ENCODE results near the gene UBE2B. TPM values are rescaled to one million over a fixed set of nuclear protein-coding genes. Genes with fewer than 3 reads are reported as not detected.

UBE2B gene
- polyA plus RNA-seq, 1 of the 3 experiments (the other 2 are of a cell fraction), result 24.3 TPM

- Histone ChIP-seq H3K9ac (no peak overlapping the region), H3K9me2 (no peaks in the 10 kb centered on the region), H3F3A (replicated peaks; ENCODE audit: insufficient read depth) (peaks cover under 1% of the 10 kb centered on the region), H3K79me2 (ENCODE audit: insufficient read depth) (no peaks in the 10 kb centered on the region), H3K27ac (ENCODE audit: low read depth in 2 of 2, low read length in 1 of 2) (no peak overlapping the region), H3K4me2 (no peak overlapping the region), H2AFZ (ENCODE audit: low read depth) (no peak overlapping the region), H4K20me1 (ENCODE audit: insufficient read depth) (no peaks in the 10 kb centered on the region), H3K27me3 (ENCODE audit: insufficient read depth) (no peaks in the 10 kb centered on the region), H3K9me3 (no peaks in the 10 kb centered on the region), H3K4me1 (ENCODE audit: control insufficient read depth in 1 of 2, insufficient read depth in 2 of 2, low read depth in 1 of 2, low read length in 1 of 2) (peaks cover 2 to 4% of the 10 kb centered on the region in 2 experiments; a peak in 3 of 4 replicates), H3K36me3 (replicated peaks in 1 of 2; ENCODE audit: control insufficient read depth in 1 of 2, insufficient read depth in 2 of 2, low read length in 1 of 2) (no peaks in the 10 kb centered on the region), H3K4me3 (ENCODE audit: low read depth in 2 of 2, low read length in 1 of 2) (no peak overlapping the region)
- ChIA-PET POLR2A (interaction anchor here (0.5 kb wide), 1 partner anchor 112 kb away, joined by 3 read pairs; no protein-coding TSS in a partner anchor), CTCF (interaction anchor here (0.7 to 3.0 kb wide), 4 partner anchors 16 to 157 kb away, joined by 3 to 14 read pairs (median 4); partner anchors contain the start of gene CDKN2AIPNL)
- WGBS (ENCODE audit: low lambda C conversion rate), result 77% methylated on average over 5 of the region's 5 CpGs
- no peak for DNase-seq
- no peak for TF ChIP-seq EZH2phosphoT487 (IDR thresholded peaks at IDR 0.05; ENCODE audit: borderline replicate concordance, low read depth)
- no peak for TF ChIP-seq CHD2 (IDR thresholded peaks at IDR 0.05; ENCODE audit: low read length, partially characterized antibody)
- no peak for TF ChIP-seq EP300 (IDR thresholded peaks at IDR 0.05; ENCODE audit: borderline replicate concordance in 1 of 2, low read depth in 1 of 2, low read length in 1 of 2)
- TF ChIP-seq USF1 (IDR thresholded peaks at IDR 0.05; ENCODE audit: borderline replicate concordance, low read depth), result no peak
- no peak for TF ChIP-seq TAF1 (IDR thresholded peaks at IDR 0.05; ENCODE audit: borderline replicate concordance, low read depth, low read length)
- no peak for TF ChIP-seq CTCF (IDR thresholded peaks at IDR 0.05)
- no peak for TF ChIP-seq GABPA (IDR thresholded peaks at IDR 0.05; ENCODE audit: low read depth)
- TF ChIP-seq TEAD4 (IDR thresholded peaks at IDR 0.05; ENCODE audit: borderline replicate concordance, insufficient read depth), result no peak
These were observed 58.7 kb downstream of the UBE2B start for GRCh38 chr5:134430001-134430569.

GRCh38 chr5:134432174-134432573 is 60.8 kb downstream of the UBE2B start:
- Histone ChIP-seq H3K9ac (no peak overlapping the region), H2AFZ (ENCODE audit: low read depth) (no peak overlapping the region), H3K9me2 (no peaks in the 10 kb centered on the region), H3K79me2 (ENCODE audit: insufficient read depth) (no peaks in the 10 kb centered on the region), H3K27me3 (ENCODE audit: insufficient read depth) (no peaks in the 10 kb centered on the region), H3K4me3 (ENCODE audit: low read depth in 2 of 2, low read length in 1 of 2) (no peak overlapping the region), H3K36me3 (replicated peaks in 1 of 2; ENCODE audit: control insufficient read depth in 1 of 2, insufficient read depth in 2 of 2, low read length in 1 of 2) (no peaks in the 10 kb centered on the region), H3K9me3 (no peaks in the 10 kb centered on the region), H3K4me1 (ENCODE audit: control insufficient read depth in 1 of 2, insufficient read depth in 2 of 2, low read depth in 1 of 2, low read length in 1 of 2) (peaks cover 9 to 16% of the 10 kb centered on the region in 2 experiments; a peak in 3 of 4 replicates), H4K20me1 (ENCODE audit: insufficient read depth) (no peaks in the 10 kb centered on the region), H3K4me2 (no peak overlapping the region), H3K27ac (ENCODE audit: low read depth in 2 of 2, low read length in 1 of 2) (no peak overlapping the region), H3F3A (replicated peaks; ENCODE audit: insufficient read depth) (peaks cover 19% of the 10 kb centered on the region)
- no peak for DNase-seq
- POLR2A ChIA-PET, result no interaction called here
- CTCF ChIA-PET, result interaction anchor here (1.5 kb wide), 1 partner anchor 21 kb away, joined by 5 read pairs; the partner anchor contains the start of gene CDKN2AIPNL
- WGBS (ENCODE audit: low lambda C conversion rate), result 89% methylated on average over 4 of the region's 4 CpGs
- TF ChIP-seq NFIC (IDR thresholded peaks at IDR 0.05; ENCODE audit: borderline replicate concordance) (no peak), USF2 (IDR thresholded peaks at IDR 0.05; ENCODE audit: borderline replicate concordance, low read depth, low read length) (no peak), EZH2phosphoT487 (IDR thresholded peaks at IDR 0.05; ENCODE audit: borderline replicate concordance, low read depth) (no peak), TCF12 (IDR thresholded peaks at IDR 0.05) (no peak), MXI1 (IDR thresholded peaks at IDR 0.05; ENCODE audit: low read depth, low read length) (no peak), ZBTB33 (IDR thresholded peaks at IDR 0.05; ENCODE audit: borderline replicate concordance, low read depth) (no peak), RFX5 (IDR thresholded peaks at IDR 0.05; ENCODE audit: low read length) (no peak), CTCF (IDR thresholded peaks at IDR 0.05) (no peak), TEAD4 (IDR thresholded peaks at IDR 0.05; ENCODE audit: borderline replicate concordance, insufficient read depth) (no peak), RXRA (IDR thresholded peaks at IDR 0.05; ENCODE audit: borderline replicate concordance, low read depth) (no peak), IRF3 (IDR thresholded peaks at IDR 0.05; ENCODE audit: low read depth, low read length) (no peak)
